ENCODE measurements around the gene SHB.

SHB gene

GRCh38 chr9:37948417-37948980 lies 120.5 kb downstream of the SHB start:
- Histone ChIP-seq H3K27me3 (ENCODE audit: control insufficient read depth, insufficient read depth, low read length) (no peaks in the 10 kb centered on the region), H3K9me3 (ENCODE audit: control insufficient read depth, low read length) (no peaks in the 10 kb centered on the region), H3K36me3 (ENCODE audit: control insufficient read depth, insufficient read depth, low read length) (peaks cover 10% of the 10 kb centered on the region), H3K4me1 (ENCODE audit: control insufficient read depth, insufficient read depth, low read length) (peaks cover 6% of the 10 kb centered on the region), H3K9ac (ENCODE audit: low read length) (no peak overlapping the region), H3K4me3 (ENCODE audit: low read length) (no peak overlapping the region)

GRCh38 chr9:37947977-37948376 lies 121.0 kb downstream of the SHB start:
- Histone ChIP-seq H3K9me3 (ENCODE audit: control insufficient read depth, low read length) (no peaks in the 10 kb centered on the region), H3K9ac (ENCODE audit: low read length) (no peak overlapping the region), H3K36me3 (ENCODE audit: control insufficient read depth, insufficient read depth, low read length) (peaks cover 10% of the 10 kb centered on the region), H3K4me3 (ENCODE audit: low read length) (no peak overlapping the region), H3K4me1 (ENCODE audit: control insufficient read depth, insufficient read depth, low read length) (peaks cover 7% of the 10 kb centered on the region), H3K27me3 (ENCODE audit: control insufficient read depth, insufficient read depth, low read length) (no peaks in the 10 kb centered on the region)

DNA sequence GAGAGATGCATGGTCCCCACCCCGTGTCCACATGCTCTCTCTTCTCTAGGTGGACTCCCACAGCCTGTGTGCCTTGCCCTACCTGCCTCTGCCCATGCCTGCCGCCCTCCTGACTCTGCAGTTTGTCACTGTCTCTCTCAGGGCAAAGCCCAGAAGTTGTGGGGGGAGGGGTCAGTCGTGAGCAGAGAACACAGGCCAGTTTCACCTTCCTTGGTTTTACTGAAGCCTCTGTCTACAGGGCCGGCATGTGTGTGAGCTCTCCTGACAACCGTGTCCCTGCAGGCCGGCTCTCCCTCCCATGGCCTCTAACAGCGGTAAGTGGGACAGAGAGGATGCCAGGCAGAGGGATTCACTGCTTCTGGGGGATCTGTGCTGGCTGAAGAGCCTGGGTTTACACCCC lies 121.6 kb downstream of the SHB start:
- Histone ChIP-seq H3K27me3 (ENCODE audit: control insufficient read depth, insufficient read depth, low read length) (no peaks in the 10 kb centered on the region), H3K9ac (ENCODE audit: low read length) (no peak overlapping the region), H3K4me1 (ENCODE audit: control insufficient read depth, insufficient read depth, low read length) (peaks cover 7% of the 10 kb centered on the region), H3K9me3 (ENCODE audit: control insufficient read depth, low read length) (no peaks in the 10 kb centered on the region), H3K36me3 (ENCODE audit: control insufficient read depth, insufficient read depth, low read length) (peaks cover 10% of the 10 kb centered on the region), H3K4me3 (ENCODE audit: low read length) (no peak overlapping the region)

DNA sequence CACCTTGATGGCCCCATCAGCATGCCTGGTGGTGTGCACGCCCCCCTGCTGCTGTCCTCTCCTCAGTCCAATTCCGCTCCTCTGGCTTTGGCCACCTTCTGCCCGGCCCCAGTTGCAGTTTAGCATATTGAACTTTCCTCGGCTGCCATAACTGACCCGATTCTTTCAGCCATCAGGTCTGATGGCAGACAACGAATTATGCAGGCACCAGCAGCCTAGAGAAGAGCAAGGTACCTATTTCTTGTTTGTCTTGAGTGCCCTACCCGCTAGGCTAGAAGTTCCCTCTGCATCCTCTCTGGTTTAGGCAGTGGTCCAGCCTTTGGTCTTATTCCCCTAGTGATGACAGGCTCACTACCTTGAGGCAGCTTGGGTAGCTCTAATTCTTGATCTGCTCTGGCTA lies 122.1 kb downstream of the SHB start:
- Histone ChIP-seq H3K9me3 (ENCODE audit: control insufficient read depth, low read length) (no peaks in the 10 kb centered on the region), H3K4me1 (ENCODE audit: control insufficient read depth, insufficient read depth, low read length) (peaks cover 7% of the 10 kb centered on the region), H3K9ac (ENCODE audit: low read length) (no peak overlapping the region), H3K36me3 (ENCODE audit: control insufficient read depth, insufficient read depth, low read length) (peaks cover 10% of the 10 kb centered on the region), H3K27me3 (ENCODE audit: control insufficient read depth, insufficient read depth, low read length) (no peaks in the 10 kb centered on the region), H3K4me3 (ENCODE audit: low read length) (no peak overlapping the region)

DNA sequence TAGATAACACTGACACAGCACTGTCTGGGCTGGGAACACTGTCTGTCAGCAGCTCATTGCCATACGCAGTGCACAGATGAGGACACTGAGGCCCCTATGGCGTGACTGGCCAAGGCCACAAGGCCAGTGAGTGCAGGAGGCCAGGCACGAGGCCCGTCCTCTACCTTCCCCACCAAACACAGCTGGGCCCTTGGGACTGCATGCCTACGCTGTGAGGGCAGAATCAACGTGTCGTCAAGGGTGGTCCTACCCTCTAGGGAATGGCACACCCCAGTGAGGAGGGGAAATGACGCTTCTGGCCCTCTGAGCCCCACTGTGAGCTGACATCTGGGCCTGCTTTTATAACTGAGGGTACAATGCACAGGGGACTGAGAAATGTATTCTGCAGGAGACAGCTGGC lies 123.0 kb downstream of the SHB start:
- peaks cover 7% of the 10 kb centered on the region for H3K4me1 ChIP-seq (ENCODE audit: control insufficient read depth, insufficient read depth, low read length)
- H3K36me3 ChIP-seq (ENCODE audit: control insufficient read depth, insufficient read depth, low read length), result peaks cover 10% of the 10 kb centered on the region

DNA sequence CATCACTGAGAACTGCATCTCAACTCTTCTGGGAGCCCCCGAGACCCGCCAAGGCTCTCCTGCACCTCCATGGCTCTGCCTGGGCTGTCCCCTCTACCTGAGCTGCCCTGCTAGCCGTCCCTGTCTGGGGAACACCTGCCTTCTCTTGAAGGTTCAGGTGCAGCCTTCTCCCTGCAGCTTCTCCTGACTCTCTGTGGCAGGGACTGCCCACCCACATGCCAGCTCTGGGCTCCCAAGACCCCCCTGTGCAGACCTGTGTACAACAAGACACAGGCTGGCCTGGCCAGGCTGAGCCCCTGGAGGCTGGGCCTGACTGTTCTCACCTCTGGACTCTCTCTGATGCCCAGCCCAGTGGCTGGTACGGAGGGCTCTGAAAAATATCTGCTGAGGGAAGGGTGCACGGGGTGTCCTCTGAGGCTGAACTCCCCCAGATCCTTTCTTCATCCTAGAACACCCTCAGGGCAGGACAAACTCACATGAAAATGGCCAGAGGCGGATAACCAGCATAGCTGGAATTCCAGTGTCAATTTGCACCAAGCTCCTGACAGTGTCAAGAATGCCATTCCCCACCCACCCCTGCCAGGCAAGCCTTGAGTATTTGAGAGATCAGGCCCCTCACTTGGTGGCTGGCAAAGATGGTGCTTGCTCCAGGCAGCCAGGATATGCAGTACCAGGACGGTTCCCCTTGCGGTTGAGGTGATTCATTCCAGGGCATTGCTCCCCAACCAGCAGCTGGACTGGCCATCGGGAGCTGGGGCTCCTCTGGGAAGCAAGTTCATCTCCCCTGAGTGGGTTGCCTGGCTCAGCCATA lies 124.2 kb downstream of the SHB start:
- Histone ChIP-seq H3K4me3 (ENCODE audit: low read length) (no peak overlapping the region), H3K9ac (ENCODE audit: low read length) (no peak overlapping the region), H3K36me3 (ENCODE audit: control insufficient read depth, insufficient read depth, low read length) (peaks cover 10% of the 10 kb centered on the region), H3K27me3 (ENCODE audit: control insufficient read depth, insufficient read depth, low read length) (no peaks in the 10 kb centered on the region), H3K9me3 (ENCODE audit: control insufficient read depth, low read length) (no peaks in the 10 kb centered on the region), H3K4me1 (ENCODE audit: control insufficient read depth, insufficient read depth, low read length) (peaks cover 7% of the 10 kb centered on the region)

More for the DNA sequence above, 123.0 kb downstream of the SHB start:
- no peaks in the 10 kb centered on the region for H3K27me3 ChIP-seq (ENCODE audit: control insufficient read depth, insufficient read depth, low read length)
- H3K4me3 ChIP-seq (ENCODE audit: low read length), result no peak overlapping the region
- H3K9me3 ChIP-seq (ENCODE audit: control insufficient read depth, low read length), result no peaks in the 10 kb centered on the region
- H3K9ac ChIP-seq (ENCODE audit: low read length), result no peak overlapping the region

- no peaks in the 10 kb centered on the region for H3K27me3 ChIP-seq (ENCODE audit: control insufficient read depth, insufficient read depth, low read length)
- H3K4me1 ChIP-seq (ENCODE audit: control insufficient read depth, insufficient read depth, low read length), result peaks cover 7% of the 10 kb centered on the region
- H3K4me3 ChIP-seq (ENCODE audit: low read length), result no peak overlapping the region
- H3K36me3 ChIP-seq (ENCODE audit: control insufficient read depth, insufficient read depth, low read length), result peaks cover 11% of the 10 kb centered on the region
- no peaks in the 10 kb centered on the region for H3K9me3 ChIP-seq (ENCODE audit: control insufficient read depth, low read length)
- no peak overlapping the region for H3K9ac ChIP-seq (ENCODE audit: low read length)
Observed at GRCh38 chr9:37944266-37944650, 124.8 kb downstream of the SHB start.

DNA sequence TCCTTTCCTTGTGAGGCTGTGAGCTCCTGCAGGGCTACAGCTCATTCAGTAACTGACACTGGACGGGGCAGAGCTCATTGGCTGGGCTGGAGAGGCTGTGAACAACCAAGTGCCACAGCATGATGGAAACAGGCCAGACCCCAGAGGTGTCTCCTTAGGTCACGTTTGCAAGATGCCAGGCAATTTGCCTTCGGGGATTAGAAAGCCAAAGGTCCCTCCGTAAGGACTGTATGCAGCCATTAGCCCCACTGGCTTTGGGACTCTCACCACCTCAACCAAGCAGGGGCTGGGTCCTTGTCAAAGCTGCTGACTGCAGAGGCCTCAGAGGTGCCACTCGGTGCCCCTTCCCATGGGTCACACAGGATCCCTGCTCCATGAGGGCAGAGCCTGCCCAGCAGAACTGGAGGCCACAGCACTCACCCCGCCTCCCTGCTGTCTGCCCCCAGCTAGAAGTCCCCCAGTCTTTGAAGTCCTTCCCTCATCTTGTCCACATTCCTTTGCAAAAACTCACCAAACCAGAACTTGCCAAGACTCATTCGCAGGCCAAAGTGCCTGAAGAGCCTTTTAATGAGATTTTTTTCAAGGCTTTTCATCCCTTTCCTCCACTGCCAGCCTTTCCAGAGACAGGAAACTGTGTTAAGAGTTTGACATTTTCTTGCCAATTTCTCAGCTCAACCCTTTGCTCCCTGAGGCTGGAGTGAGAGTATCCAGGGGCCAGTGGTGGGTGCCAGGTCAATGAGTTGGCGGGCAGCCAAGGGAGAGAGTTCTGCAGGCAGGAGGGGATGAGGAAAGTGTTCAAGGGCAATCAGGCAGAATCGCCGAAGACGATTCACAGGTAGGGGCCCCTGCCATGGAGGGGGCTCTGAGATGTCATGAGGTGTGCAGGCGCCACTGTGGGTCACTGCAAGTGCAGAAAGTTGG lies 125.4 kb downstream of the SHB start:
- Histone ChIP-seq H3K9ac (ENCODE audit: low read length) (no peak overlapping the region), H3K9me3 (ENCODE audit: control insufficient read depth, low read length) (no peaks in the 10 kb centered on the region), H3K27me3 (ENCODE audit: control insufficient read depth, insufficient read depth, low read length) (no peaks in the 10 kb centered on the region), H3K4me1 (ENCODE audit: control insufficient read depth, insufficient read depth, low read length) (peaks cover 7% of the 10 kb centered on the region), H3K4me3 (ENCODE audit: low read length) (no peak overlapping the region), H3K36me3 (ENCODE audit: control insufficient read depth, insufficient read depth, low read length) (peaks cover 13% of the 10 kb centered on the region)

- Histone ChIP-seq H3K36me3 (ENCODE audit: control insufficient read depth, insufficient read depth, low read length) (peaks cover 12% of the 10 kb centered on the region), H3K9ac (ENCODE audit: low read length) (no peak overlapping the region), H3K4me3 (ENCODE audit: low read length) (no peak overlapping the region), H3K4me1 (ENCODE audit: control insufficient read depth, insufficient read depth, low read length) (peaks cover 7% of the 10 kb centered on the region), H3K27me3 (ENCODE audit: control insufficient read depth, insufficient read depth, low read length) (no peaks in the 10 kb centered on the region), H3K9me3 (ENCODE audit: control insufficient read depth, low read length) (no peaks in the 10 kb centered on the region)
Observed at GRCh38 chr9:37942621-37943344, 126.2 kb downstream of the SHB start.

- Histone ChIP-seq H3K4me1 (ENCODE audit: control insufficient read depth, insufficient read depth, low read length) (peaks cover 7% of the 10 kb centered on the region), H3K36me3 (ENCODE audit: control insufficient read depth, insufficient read depth, low read length) (peaks cover 7% of the 10 kb centered on the region), H3K9me3 (ENCODE audit: control insufficient read depth, low read length) (no peaks in the 10 kb centered on the region), H3K4me3 (ENCODE audit: low read length) (no peak overlapping the region), H3K9ac (ENCODE audit: low read length) (no peak overlapping the region), H3K27me3 (ENCODE audit: control insufficient read depth, insufficient read depth, low read length) (no peaks in the 10 kb centered on the region)
Observed at GRCh38 chr9:37941253-37941652, 127.8 kb downstream of the SHB start.

- H3K9me3 ChIP-seq (ENCODE audit: control insufficient read depth, low read length), result no peaks in the 10 kb centered on the region
- H3K4me1 ChIP-seq (ENCODE audit: control insufficient read depth, insufficient read depth, low read length), result peaks cover 7% of the 10 kb centered on the region
- H3K4me3 ChIP-seq (ENCODE audit: low read length), result no peak overlapping the region
- H3K9ac ChIP-seq (ENCODE audit: low read length), result no peak overlapping the region
- H3K27me3 ChIP-seq (ENCODE audit: control insufficient read depth, insufficient read depth, low read length), result no peaks in the 10 kb centered on the region
- H3K36me3 ChIP-seq (ENCODE audit: control insufficient read depth, insufficient read depth, low read length), result peaks cover 3% of the 10 kb centered on the region
Observed at GRCh38 chr9:37939575-37940095, 129.4 kb downstream of the SHB start.
